Endodermal cell (in vitro differentiated cells): Measurements from ENCODE around the gene ZFYVE21. TPM values are rescaled to one million over a fixed set of nuclear protein-coding genes. Genes with fewer than 3 reads are reported as not detected.

Experiments
- DNase-seq: peaks from one replicate; pipeline ENCODE4 v3.0.0-alpha.2; 2017
- H3K27ac ChIP-seq: 2 replicates; pipeline ENCODE4 v1.5.1; 2013; ENCODE audit warnings: mild to moderate bottlenecking, low read depth, low read length, moderate library complexity
- H3K27me3 ChIP-seq: 2 replicates; pipeline ENCODE4 v1.6.1; 2013; ENCODE audit warnings: mild to moderate bottlenecking, low read length, moderate library complexity; ENCODE audit not compliant: insufficient read depth, control insufficient read depth, poor library complexity, severe bottlenecking
- H3K36me3 ChIP-seq: 2 replicates; pipeline ENCODE4 v1.7.0; 2013; ENCODE audit warnings: mild to moderate bottlenecking, low read length, moderate library complexity; ENCODE audit not compliant: control insufficient read depth, insufficient read depth
- H3K4me1 ChIP-seq: one replicate; pipeline ENCODE4 v1.7.0; 2013; ENCODE audit warnings: low read length; ENCODE audit not compliant: control insufficient read depth, insufficient read depth
- H3K4me3 ChIP-seq: 2 replicates; pipeline ENCODE4 v1.5.1; 2013; ENCODE audit warnings: mild to moderate bottlenecking, low read length, moderate library complexity
- H3K9ac ChIP-seq: 2 replicates; pipeline ENCODE4 v1.6.1; 2013; ENCODE audit warnings: mild to moderate bottlenecking, low read length, moderate library complexity; ENCODE audit not compliant: poor library complexity, severe bottlenecking; ENCODE audit errors: extremely low read depth
- H3K9me3 ChIP-seq: 2 replicates; pipeline ENCODE4 v1.6.1; 2013; ENCODE audit warnings: mild to moderate bottlenecking, low read length, moderate library complexity; ENCODE audit not compliant: control insufficient read depth
- H3K27ac Mint-ChIP-seq: 2 replicates; pipeline ENCODE4 v1.8.0; 2020; ENCODE audit warnings: mixed read lengths
- H3K27me3 Mint-ChIP-seq: 2 replicates; pipeline ENCODE4 v1.8.0; 2021; ENCODE audit warnings: mild to moderate bottlenecking, mixed read lengths; ENCODE audit not compliant: insufficient read depth
- H3K36me3 Mint-ChIP-seq: 2 replicates; pipeline ENCODE4 v1.8.0; 2020; ENCODE audit warnings: low read depth, mixed read lengths
- H3K4me1 Mint-ChIP-seq: 2 replicates; pipeline ENCODE4 v1.8.0; 2020; ENCODE audit warnings: mixed read lengths
- H3K4me3 Mint-ChIP-seq: 2 replicates; pipeline ENCODE4 v1.8.0; 2020; ENCODE audit warnings: mild to moderate bottlenecking, moderate library complexity, mixed read lengths
- H3K9me3 Mint-ChIP-seq: 2 replicates; pipeline ENCODE4 v1.8.0; 2020; ENCODE audit warnings: mild to moderate bottlenecking, mixed read lengths
- WGBS, 2 experiments: methylation state at CpG; one replicate each; pipeline versions ENCODE4 v1.1.5 to v1.1.7; 2013; ENCODE audit warnings: missing lambda C conversion rate in 2 of 2, mixed read lengths in 1 of 2; ENCODE audit not compliant: insufficient coverage in 1 of 2, insufficient read length in 1 of 2; 5-methylcytosine and 5-hydroxymethylcytosine counted together
- total RNA-seq, 2 donors: library from RNA; stranded (reverse); fragmentation: NEBNext Ultra II Directional in 1 of 2; extraction: Animal tissue kit (Norgen Biotek cat#: 25700) in 1 of 2; gene quantifications; 2 replicates in 1 of 2; 3 replicates in 1 of 2; pipeline ENCODE4 v1.2.1, GENCODE V29; 2021
- TF ChIP-seq, protein P1 (sequence below): fragments of 200-600 bp; sonication (generic); conservative IDR thresholded peaks from 2 replicates; pipeline ENCODE4 v1.5.0; 2021; ENCODE audit warnings: antibody characterized with exemption, mild to moderate bottlenecking

ZFYVE21 gene
- total RNA-seq, 2 donors from 2014 or later, result 42.5 to 55.6 TPM

DNA sequence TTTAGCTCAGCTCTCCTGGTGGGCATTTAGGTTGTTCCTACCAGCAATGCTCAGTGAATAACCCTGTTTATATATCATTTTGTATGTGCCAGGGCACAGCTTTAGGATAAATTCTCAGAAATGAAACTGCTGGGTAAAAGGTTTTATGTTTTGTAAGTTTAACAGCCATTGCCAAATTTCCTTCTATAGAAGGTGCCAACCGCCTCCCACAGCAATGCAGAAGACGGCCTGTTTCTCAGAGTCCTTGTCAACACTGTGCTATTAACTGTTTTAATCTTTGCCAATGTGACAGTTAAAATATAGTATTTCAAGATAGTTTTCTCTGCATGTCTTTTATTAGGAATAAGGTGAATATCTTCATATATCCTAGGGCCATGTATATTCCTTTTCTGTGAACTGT is 66.8 kb downstream of the ZFYVE21 start:
- no peak for DNase-seq
- no peak overlapping the region for H3K4me3 ChIP-seq
- H3K9me3 Mint-ChIP-seq, result no peaks in the 10 kb centered on the region
- H3K4me1 Mint-ChIP-seq, result no peaks in the 10 kb centered on the region
- peaks cover 6% of the 10 kb centered on the region for H3K36me3 ChIP-seq
- no peaks in the 10 kb centered on the region for H3K27me3 ChIP-seq
- WGBS, 2 experiments, result 94 to 100% methylated on average over 2 of the region's 2 CpGs
- H3K4me3 Mint-ChIP-seq, result no peak overlapping the region
- H3K27ac Mint-ChIP-seq, result no peak overlapping the region
- H3K36me3 Mint-ChIP-seq, result peaks cover 15% of the 10 kb centered on the region
- H3K9ac ChIP-seq, result no peak overlapping the region
- H3K4me1 ChIP-seq, result no peaks in the 10 kb centered on the region
- TF ChIP-seq, protein P1, sequence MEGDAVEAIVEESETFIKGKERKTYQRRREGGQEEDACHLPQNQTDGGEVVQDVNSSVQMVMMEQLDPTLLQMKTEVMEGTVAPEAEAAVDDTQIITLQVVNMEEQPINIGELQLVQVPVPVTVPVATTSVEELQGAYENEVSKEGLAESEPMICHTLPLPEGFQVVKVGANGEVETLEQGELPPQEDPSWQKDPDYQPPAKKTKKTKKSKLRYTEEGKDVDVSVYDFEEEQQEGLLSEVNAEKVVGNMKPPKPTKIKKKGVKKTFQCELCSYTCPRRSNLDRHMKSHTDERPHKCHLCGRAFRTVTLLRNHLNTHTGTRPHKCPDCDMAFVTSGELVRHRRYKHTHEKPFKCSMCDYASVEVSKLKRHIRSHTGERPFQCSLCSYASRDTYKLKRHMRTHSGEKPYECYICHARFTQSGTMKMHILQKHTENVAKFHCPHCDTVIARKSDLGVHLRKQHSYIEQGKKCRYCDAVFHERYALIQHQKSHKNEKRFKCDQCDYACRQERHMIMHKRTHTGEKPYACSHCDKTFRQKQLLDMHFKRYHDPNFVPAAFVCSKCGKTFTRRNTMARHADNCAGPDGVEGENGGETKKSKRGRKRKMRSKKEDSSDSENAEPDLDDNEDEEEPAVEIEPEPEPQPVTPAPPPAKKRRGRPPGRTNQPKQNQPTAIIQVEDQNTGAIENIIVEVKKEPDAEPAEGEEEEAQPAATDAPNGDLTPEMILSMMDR, result no peak
- no peaks in the 10 kb centered on the region for H3K9me3 ChIP-seq
- no peak overlapping the region for H3K27ac ChIP-seq
- H3K27me3 Mint-ChIP-seq, result no peaks in the 10 kb centered on the region

Other genes with a start within 250 kb of the ZFYVE21 start
- gene CKB, start 193.0 kb upstream of the ZFYVE21 start, total RNA-seq, result 100 to 1,000 TPM; 602 to 920 TPM
- 1 to 10 TPM; 7.4 to 7.9 TPM for gene TRMT61A, start 186.6 kb upstream of the ZFYVE21 start, total RNA-seq
- 10 to 100 TPM; 27.6 to 28.1 TPM for gene BAG5, start 153.2 kb upstream of the ZFYVE21 start, total RNA-seq
- 10 to 100 TPM; 30.1 to 39.8 TPM for gene COA8, start 152.8 kb upstream of the ZFYVE21 start, total RNA-seq
- gene KLC1, start 86.6 kb upstream of the ZFYVE21 start, total RNA-seq, result 100 to 1,000 TPM; 170 to 178 TPM
- 10 to 100 TPM; 39.2 to 42.6 TPM for gene XRCC3, start 359 bp upstream of the ZFYVE21 start, total RNA-seq
- 10 to 100 TPM; 15.6 to 17.5 TPM for gene PPP1R13B, start 131.8 kb downstream of the ZFYVE21 start, total RNA-seq
- gene TDRD9, start 212.6 kb downstream of the ZFYVE21 start, total RNA-seq, result not detected
- gene RD3L, start 226.7 kb downstream of the ZFYVE21 start, total RNA-seq, result not detected